ENCODE measurements around the gene DDOST.

DNA sequence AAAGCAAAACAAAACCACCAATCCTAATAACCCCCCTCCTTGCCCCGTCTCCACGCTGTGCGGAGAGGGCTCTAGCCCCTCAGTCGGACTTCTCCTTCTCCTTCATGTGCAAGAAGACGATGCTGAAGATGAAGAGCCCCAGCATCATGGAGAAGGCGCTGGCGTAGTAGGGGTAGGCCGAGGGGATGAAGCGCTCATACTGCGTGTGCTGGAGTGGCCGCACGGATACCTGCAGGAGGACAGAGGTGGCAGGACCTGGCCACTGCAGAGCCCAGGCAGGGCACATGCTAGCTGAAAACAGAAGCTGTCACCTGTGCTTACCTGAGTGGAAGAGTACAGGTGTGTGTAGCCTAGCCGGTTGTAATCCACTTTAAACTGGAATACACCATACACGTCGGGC is 8.9 kb downstream of the DDOST start:
- no peak for TF ChIP-seq YY1 (IDR thresholded peaks at IDR 0.05; ENCODE audit: low read depth)
- TF ChIP-seq, protein P1, sequence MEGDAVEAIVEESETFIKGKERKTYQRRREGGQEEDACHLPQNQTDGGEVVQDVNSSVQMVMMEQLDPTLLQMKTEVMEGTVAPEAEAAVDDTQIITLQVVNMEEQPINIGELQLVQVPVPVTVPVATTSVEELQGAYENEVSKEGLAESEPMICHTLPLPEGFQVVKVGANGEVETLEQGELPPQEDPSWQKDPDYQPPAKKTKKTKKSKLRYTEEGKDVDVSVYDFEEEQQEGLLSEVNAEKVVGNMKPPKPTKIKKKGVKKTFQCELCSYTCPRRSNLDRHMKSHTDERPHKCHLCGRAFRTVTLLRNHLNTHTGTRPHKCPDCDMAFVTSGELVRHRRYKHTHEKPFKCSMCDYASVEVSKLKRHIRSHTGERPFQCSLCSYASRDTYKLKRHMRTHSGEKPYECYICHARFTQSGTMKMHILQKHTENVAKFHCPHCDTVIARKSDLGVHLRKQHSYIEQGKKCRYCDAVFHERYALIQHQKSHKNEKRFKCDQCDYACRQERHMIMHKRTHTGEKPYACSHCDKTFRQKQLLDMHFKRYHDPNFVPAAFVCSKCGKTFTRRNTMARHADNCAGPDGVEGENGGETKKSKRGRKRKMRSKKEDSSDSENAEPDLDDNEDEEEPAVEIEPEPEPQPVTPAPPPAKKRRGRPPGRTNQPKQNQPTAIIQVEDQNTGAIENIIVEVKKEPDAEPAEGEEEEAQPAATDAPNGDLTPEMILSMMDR (IDR thresholded peaks at IDR 0.05) = no peak
- TF ChIP-seq, protein P2, sequence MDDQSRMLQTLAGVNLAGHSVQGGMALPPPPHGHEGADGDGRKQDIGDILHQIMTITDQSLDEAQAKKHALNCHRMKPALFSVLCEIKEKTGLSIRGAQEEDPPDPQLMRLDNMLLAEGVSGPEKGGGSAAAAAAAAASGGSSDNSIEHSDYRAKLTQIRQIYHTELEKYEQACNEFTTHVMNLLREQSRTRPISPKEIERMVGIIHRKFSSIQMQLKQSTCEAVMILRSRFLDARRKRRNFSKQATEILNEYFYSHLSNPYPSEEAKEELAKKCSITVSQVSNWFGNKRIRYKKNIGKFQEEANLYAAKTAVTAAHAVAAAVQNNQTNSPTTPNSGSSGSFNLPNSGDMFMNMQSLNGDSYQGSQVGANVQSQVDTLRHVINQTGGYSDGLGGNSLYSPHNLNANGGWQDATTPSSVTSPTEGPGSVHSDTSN (IDR thresholded peaks at IDR 0.05) = no peak
- TF ChIP-seq, protein P3, sequence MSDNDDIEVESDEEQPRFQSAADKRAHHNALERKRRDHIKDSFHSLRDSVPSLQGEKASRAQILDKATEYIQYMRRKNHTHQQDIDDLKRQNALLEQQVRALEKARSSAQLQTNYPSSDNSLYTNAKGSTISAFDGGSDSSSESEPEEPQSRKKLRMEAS (IDR thresholded peaks at IDR 0.05; ENCODE audit: low read depth) = no peak
- TF ChIP-seq SMC3 (IDR thresholded peaks at IDR 0.05; ENCODE audit: low read depth, low read length) = no peak
- TF ChIP-seq, protein P4, sequence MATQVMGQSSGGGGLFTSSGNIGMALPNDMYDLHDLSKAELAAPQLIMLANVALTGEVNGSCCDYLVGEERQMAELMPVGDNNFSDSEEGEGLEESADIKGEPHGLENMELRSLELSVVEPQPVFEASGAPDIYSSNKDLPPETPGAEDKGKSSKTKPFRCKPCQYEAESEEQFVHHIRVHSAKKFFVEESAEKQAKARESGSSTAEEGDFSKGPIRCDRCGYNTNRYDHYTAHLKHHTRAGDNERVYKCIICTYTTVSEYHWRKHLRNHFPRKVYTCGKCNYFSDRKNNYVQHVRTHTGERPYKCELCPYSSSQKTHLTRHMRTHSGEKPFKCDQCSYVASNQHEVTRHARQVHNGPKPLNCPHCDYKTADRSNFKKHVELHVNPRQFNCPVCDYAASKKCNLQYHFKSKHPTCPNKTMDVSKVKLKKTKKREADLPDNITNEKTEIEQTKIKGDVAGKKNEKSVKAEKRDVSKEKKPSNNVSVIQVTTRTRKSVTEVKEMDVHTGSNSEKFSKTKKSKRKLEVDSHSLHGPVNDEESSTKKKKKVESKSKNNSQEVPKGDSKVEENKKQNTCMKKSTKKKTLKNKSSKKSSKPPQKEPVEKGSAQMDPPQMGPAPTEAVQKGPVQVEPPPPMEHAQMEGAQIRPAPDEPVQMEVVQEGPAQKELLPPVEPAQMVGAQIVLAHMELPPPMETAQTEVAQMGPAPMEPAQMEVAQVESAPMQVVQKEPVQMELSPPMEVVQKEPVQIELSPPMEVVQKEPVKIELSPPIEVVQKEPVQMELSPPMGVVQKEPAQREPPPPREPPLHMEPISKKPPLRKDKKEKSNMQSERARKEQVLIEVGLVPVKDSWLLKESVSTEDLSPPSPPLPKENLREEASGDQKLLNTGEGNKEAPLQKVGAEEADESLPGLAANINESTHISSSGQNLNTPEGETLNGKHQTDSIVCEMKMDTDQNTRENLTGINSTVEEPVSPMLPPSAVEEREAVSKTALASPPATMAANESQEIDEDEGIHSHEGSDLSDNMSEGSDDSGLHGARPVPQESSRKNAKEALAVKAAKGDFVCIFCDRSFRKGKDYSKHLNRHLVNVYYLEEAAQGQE (IDR thresholded peaks at IDR 0.05; ENCODE audit: low read depth, low read length) = no peak
- no peak for TF ChIP-seq TAF1 (IDR thresholded peaks at IDR 0.05; ENCODE audit: borderline replicate concordance, low read depth, low read length)
- TF ChIP-seq POLR2AphosphoS5 (IDR thresholded peaks at IDR 0.05; ENCODE audit: low read depth, low read length) = no peak
- no peak for TF ChIP-seq RFX5 (IDR thresholded peaks at IDR 0.05; ENCODE audit: low read length)
- no peak for TF ChIP-seq EP300 (IDR thresholded peaks at IDR 0.05; ENCODE audit: borderline replicate concordance in 1 of 2, low read depth in 1 of 2, low read length in 1 of 2)

Data from SK-N-SH (cell line).